NK-92 (cell line): ENCODE measurements around the gene PIP5KL1.
"Not testable (repeated sequence)": the region's sequence is repeated elsewhere in the genome, so short reads cannot be mapped to it uniquely, and the experiment has no call there.

Experiments
- DNase-seq: peaks from one replicate; lab custom pipeline; 2025; ENCODE audit not compliant: unreplicated experiment; lab: John Stamatoyannopoulos, UW

PIP5KL1 gene

GRCh38 chr9:127896395-127897192 is 34.0 kb downstream of the PIP5KL1 start:
- no peak for DNase-seq

GRCh38 chr9:127895811-127896210 is 34.8 kb downstream of the PIP5KL1 start:
- DNase-seq = no peak

- no peak for DNase-seq
Observed at GRCh38 chr9:127893392-127893791, 37.2 kb downstream of the PIP5KL1 start.

GRCh38 chr9:127892831-127893230 is 37.7 kb downstream of the PIP5KL1 start:
- no peak for DNase-seq

- DNase-seq = no peak
Observed at GRCh38 chr9:127890053-127890452, 40.5 kb downstream of the PIP5KL1 start.

GRCh38 chr9:127887792-127888191 is 42.8 kb downstream of the PIP5KL1 start:
- DNase-seq = no peak

- no peak for DNase-seq
Observed at GRCh38 chr9:127886401-127886972, 44.1 kb downstream of the PIP5KL1 start.

GRCh38 chr9:127885508-127886281 is 44.9 kb downstream of the PIP5KL1 start:
- no peak for DNase-seq

GRCh38 chr9:127884976-127885490 is 45.5 kb downstream of the PIP5KL1 start:
- no peak for DNase-seq

- DNase-seq = no peak
Observed at GRCh38 chr9:127884427-127884911, 46.1 kb downstream of the PIP5KL1 start.

- DNase-seq = no peak
Observed at GRCh38 chr9:127883959-127884358, 46.6 kb downstream of the PIP5KL1 start.

GRCh38 chr9:127881715-127882114 is 48.9 kb downstream of the PIP5KL1 start:
- not testable (repeated sequence) for DNase-seq

GRCh38 chr9:127880143-127880542 is 50.4 kb downstream of the PIP5KL1 start:
- DNase-seq = no peak

GRCh38 chr9:127878652-127879390 is 51.8 kb downstream of the PIP5KL1 start:
- DNase-seq = no peak

GRCh38 chr9:127878001-127878651 is 52.5 kb downstream of the PIP5KL1 start:
- no peak for DNase-seq

- no peak for DNase-seq
Observed at GRCh38 chr9:127877566-127877998, 53.0 kb downstream of the PIP5KL1 start, which contains the start of gene AK1. TSS of gene AK1 (minus strand) at chr9:127877675. CDS start at chr9:127874617, 3,058 bp downstream.

- DNase-seq = no peak
Observed at GRCh38 chr9:127876764-127877562, 53.6 kb downstream of the PIP5KL1 start.

- DNase-seq = no peak
Observed at GRCh38 chr9:127876026-127876763, 54.4 kb downstream of the PIP5KL1 start.
